Breast epithelium (tissue), 3 donors: ENCODE measurements around the gene RHEB.

Source experiments
- CTCF ChIP-seq, 3 donors: fragments of 450-650 bp; IDR thresholded peaks; one replicate each; pipeline ENCODE4 v1.5.1; 2016 to 2017; ENCODE audit warnings: antibody characterized with exemption in 3 of 3, mild to moderate bottlenecking in 3 of 3, moderate library complexity in 3 of 3
- POLR2AphosphoS5 ChIP-seq, 3 donors: sonication (generic); formaldehyde crosslinking; IDR thresholded peaks; one replicate each; pipeline ENCODE4 v1.6.1; 2017; ENCODE audit warnings: antibody characterized with exemption in 3 of 3

- TF ChIP-seq POLR2AphosphoS5 (IDR thresholded peaks at IDR 0.05) = peak in 2 of 3 donors; percentile 61 to 75
- TF ChIP-seq CTCF (IDR thresholded peaks at IDR 0.05) = no peak
Observed at GRCh38 chr7:151426441-151426903, 93.2 kb downstream of the RHEB start.
